PC-9 (cell line): Measurements from ENCODE around the gene CPNE9. TPM values are rescaled to one million over a fixed set of nuclear protein-coding genes. Genes with fewer than 3 reads are reported as not detected.

Experiments used
- BruUV-seq: library from RNA; stranded (reverse); fragments of 400-500 nt; replicated peaks from 2 replicates; lab custom pipeline; 2021; lab: Mats Ljungman, UMichigan
- CTCF ChIA-PET: fragments of 300-600 bp; sonication (Branson Sonifier 250); formaldehyde crosslinking; loops from one replicate; lab custom pipeline; 2022; ENCODE audit warnings: antibody characterized with exemption; lab: Charles Lee
- POLR2A ChIA-PET: fragments of 300-600 bp; sonication (Branson Sonifier 250); formaldehyde crosslinking; loops from one replicate; lab custom pipeline; 2022; ENCODE audit warnings: antibody characterized with exemption; ENCODE audit not compliant: unreplicated experiment; lab: Charles Lee
- DNase-seq, 2 experiments: peaks; one replicate each; pipeline versions ENCODE4 v3.0.0 to v3.0.0-alpha.2; 2015 to 2022; ENCODE audit warnings: mixed read lengths in 1 of 2
- H2AFZ ChIP-seq: fragments of 200-600 bp; sonication (generic); 2 replicates; pipeline ENCODE4 v1.8.1; 2017; ENCODE audit warnings: antibody characterized with exemption
- H3F3A ChIP-seq: fragments of 200-600 bp; sonication (generic); 2 replicates; pipeline ENCODE4 v1.8.1; 2017; ENCODE audit warnings: antibody characterized with exemption, mild to moderate bottlenecking, low read depth; ENCODE audit not compliant: insufficient read depth
- H3K27ac ChIP-seq: fragments of 200-600 bp; sonication (generic); 2 replicates; pipeline ENCODE4 v1.6.1; 2016; ENCODE audit warnings: mixed run types
- H3K27me3 ChIP-seq: fragments of 200-600 bp; sonication (generic); 2 replicates; pipeline ENCODE4 v1.6.1; 2016; ENCODE audit warnings: low read depth, mixed run types; ENCODE audit not compliant: insufficient read depth
- H3K36me3 ChIP-seq: fragments of 200-600 bp; sonication (generic); 2 replicates; pipeline ENCODE4 v1.6.1; 2016; ENCODE audit warnings: low read depth, mixed run types
- H3K4me1 ChIP-seq: fragments of 200-600 bp; sonication (generic); replicated peaks from 2 replicates; pipeline ENCODE4 v1.6.1; 2016; ENCODE audit warnings: mixed run types; ENCODE audit not compliant: insufficient read depth
- H3K4me2 ChIP-seq: fragments of 200-600 bp; sonication (generic); 2 replicates; pipeline ENCODE4 v1.6.1; 2017; ENCODE audit warnings: mixed run types
- H3K4me3 ChIP-seq: fragments of 200-600 bp; sonication (generic); 2 replicates; pipeline ENCODE4 v1.6.1; 2016; ENCODE audit warnings: mixed run types
- H3K79me2 ChIP-seq: fragments of 200-600 bp; sonication (generic); 2 replicates; pipeline ENCODE4 v1.6.1; 2017; ENCODE audit warnings: low read depth, mixed run types
- H3K9me2 ChIP-seq: fragments of 200-600 bp; sonication (generic); 2 replicates; pipeline ENCODE4 v1.8.1; 2017; ENCODE audit warnings: mild to moderate bottlenecking; ENCODE audit not compliant: insufficient read depth
- H3K9me3 ChIP-seq: fragments of 200-600 bp; sonication (generic); 2 replicates; pipeline ENCODE4 v1.8.1; 2016; ENCODE audit warnings: low read depth; ENCODE audit not compliant: insufficient read depth
- H4K20me1 ChIP-seq: fragments of 200-600 bp; sonication (generic); 2 replicates; pipeline ENCODE4 v1.8.1; 2017; ENCODE audit not compliant: insufficient read depth
- EZH2 ChIP-seq: fragments of 200-600 bp; sonication (generic); IDR thresholded peaks from 2 replicates; pipeline ENCODE4 v1.8.0; 2017; ENCODE audit warnings: antibody characterized with exemption, low read depth
- intact Hi-C: fragments of 100-400 bp; cut with micrococcal nuclease; formaldehyde crosslinking; loops from one replicate; pipeline ENCODE4 v1.10.0; 2022; ENCODE audit not compliant: unreplicated experiment
- total RNA-seq: library from RNA; stranded (reverse); gene quantifications from 2 replicates; pipeline ENCODE4 v1.2.3, GENCODE V29; 2021
- TF ChIP-seq, protein P1 (sequence below): fragments of 200-600 bp; sonication (generic); conservative IDR thresholded peaks from 2 replicates; pipeline ENCODE4 v1.6.1; 2017; ENCODE audit warnings: mixed run types, antibody characterized with exemption, mild to moderate bottlenecking, moderate library complexity

The CPNE9 gene
- total RNA-seq, 1 experiment from 2014 or later, result not detected

DNA sequence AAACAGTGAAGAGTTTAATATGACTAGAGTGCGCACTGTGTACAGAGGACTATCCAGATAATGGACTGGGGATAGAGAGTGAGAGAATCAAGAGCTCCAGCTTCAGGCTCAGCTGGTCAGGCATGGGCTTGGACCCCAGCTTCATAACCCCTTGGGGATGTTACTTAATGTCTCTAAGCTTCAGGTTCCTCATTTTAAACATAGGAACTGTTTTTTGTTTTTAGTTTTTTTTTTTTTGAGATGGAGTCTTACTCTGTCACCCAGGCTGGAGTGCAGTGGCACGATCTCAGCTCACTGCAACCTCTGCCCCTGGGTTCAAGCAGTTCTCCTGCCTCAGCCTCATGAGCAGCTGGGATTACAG lies 18.0 kb downstream of the CPNE9 start:
- Histone ChIP-seq H3F3A (no peaks in the 10 kb centered on the region), H3K4me1 (no peaks in the 10 kb centered on the region), H3K27me3 (peaks cover 34% of the 10 kb centered on the region), H3K4me3 (no peak overlapping the region), H3K36me3 (no peaks in the 10 kb centered on the region), H3K79me2 (no peaks in the 10 kb centered on the region), H2AFZ (no peak overlapping the region), H4K20me1 (no peaks in the 10 kb centered on the region), H3K9me3 (no peaks in the 10 kb centered on the region), H3K27ac (no peak overlapping the region), H3K9me2 (no peaks in the 10 kb centered on the region), H3K4me2 (no peak overlapping the region)
- no TSS peak for BruUV-seq
- no peak for TF ChIP-seq EZH2
- TF ChIP-seq, protein P1, sequence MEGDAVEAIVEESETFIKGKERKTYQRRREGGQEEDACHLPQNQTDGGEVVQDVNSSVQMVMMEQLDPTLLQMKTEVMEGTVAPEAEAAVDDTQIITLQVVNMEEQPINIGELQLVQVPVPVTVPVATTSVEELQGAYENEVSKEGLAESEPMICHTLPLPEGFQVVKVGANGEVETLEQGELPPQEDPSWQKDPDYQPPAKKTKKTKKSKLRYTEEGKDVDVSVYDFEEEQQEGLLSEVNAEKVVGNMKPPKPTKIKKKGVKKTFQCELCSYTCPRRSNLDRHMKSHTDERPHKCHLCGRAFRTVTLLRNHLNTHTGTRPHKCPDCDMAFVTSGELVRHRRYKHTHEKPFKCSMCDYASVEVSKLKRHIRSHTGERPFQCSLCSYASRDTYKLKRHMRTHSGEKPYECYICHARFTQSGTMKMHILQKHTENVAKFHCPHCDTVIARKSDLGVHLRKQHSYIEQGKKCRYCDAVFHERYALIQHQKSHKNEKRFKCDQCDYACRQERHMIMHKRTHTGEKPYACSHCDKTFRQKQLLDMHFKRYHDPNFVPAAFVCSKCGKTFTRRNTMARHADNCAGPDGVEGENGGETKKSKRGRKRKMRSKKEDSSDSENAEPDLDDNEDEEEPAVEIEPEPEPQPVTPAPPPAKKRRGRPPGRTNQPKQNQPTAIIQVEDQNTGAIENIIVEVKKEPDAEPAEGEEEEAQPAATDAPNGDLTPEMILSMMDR, result no peak
- DNase-seq, result no peak
- CTCF ChIA-PET, result no interaction called here
- POLR2A ChIA-PET, result interaction anchor here (0.6 kb wide), 2 partner anchors 21 to 339 kb away, joined by 3 to 4 read pairs; no protein-coding TSS in a partner anchor
- intact Hi-C loops, result no loop called here

DNA sequence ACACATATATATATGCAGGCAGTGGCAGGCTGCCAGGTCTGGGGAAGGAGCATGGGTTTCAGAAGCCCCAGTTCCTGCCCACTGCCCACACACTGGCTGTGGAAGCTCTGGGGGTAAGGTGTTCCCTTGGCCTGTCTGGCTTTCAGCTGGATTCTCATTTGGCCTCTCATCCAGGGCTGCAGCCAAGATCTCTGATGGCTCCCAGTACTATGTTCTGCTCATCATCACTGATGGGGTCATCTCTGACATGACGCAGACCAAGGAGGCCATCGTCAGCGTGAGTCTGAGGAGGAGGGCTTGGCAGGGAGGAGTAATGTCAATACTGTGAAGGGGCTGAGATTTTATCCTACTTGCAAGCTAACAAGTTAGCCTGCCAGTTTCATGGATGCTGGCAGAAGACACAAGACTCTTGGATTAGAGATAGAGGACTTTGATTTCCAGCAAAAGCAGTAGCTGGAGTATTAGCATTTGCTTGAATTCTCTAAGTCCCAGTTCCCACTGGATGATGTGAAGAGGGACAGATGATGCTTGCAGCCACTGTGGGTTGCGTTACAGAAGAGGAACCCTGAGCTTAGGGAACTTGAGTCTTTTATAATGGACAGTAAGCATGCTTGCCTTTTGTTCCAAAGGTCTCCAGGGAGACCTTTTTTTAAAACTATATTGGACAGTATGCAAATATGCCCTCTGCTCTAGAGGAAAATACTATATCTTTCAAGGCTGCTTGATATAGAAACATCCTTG lies 22.3 kb downstream of the CPNE9 start:
- POLR2A ChIA-PET, result no interaction called here
- Histone ChIP-seq H3K9me3 (no peaks in the 10 kb centered on the region), H3K79me2 (no peaks in the 10 kb centered on the region), H3K36me3 (no peaks in the 10 kb centered on the region), H3K9me2 (no peaks in the 10 kb centered on the region), H4K20me1 (no peaks in the 10 kb centered on the region), H3K27ac (no peak overlapping the region), H3K27me3 (peaks cover 15% of the 10 kb centered on the region; the same call in 1 of the 2 replicates), H2AFZ (no peak overlapping the region), H3K4me2 (no peak overlapping the region), H3K4me1 (peaks cover 5% of the 10 kb centered on the region; the same call in 1 of the 2 replicates), H3K4me3 (no peak overlapping the region), H3F3A (peaks cover 9% of the 10 kb centered on the region; the same call in 1 of the 2 replicates)
- DNase-seq, result no peak
- CTCF ChIA-PET, result interaction anchor here (1.1 kb wide), 1 partner anchor 11 kb away, joined by 4 read pairs; no protein-coding TSS in a partner anchor
- TF ChIP-seq, protein P1, result no peak
- TF ChIP-seq EZH2, result no peak
- no TSS peak for BruUV-seq
- intact Hi-C loops, result no loop called here

DNA sequence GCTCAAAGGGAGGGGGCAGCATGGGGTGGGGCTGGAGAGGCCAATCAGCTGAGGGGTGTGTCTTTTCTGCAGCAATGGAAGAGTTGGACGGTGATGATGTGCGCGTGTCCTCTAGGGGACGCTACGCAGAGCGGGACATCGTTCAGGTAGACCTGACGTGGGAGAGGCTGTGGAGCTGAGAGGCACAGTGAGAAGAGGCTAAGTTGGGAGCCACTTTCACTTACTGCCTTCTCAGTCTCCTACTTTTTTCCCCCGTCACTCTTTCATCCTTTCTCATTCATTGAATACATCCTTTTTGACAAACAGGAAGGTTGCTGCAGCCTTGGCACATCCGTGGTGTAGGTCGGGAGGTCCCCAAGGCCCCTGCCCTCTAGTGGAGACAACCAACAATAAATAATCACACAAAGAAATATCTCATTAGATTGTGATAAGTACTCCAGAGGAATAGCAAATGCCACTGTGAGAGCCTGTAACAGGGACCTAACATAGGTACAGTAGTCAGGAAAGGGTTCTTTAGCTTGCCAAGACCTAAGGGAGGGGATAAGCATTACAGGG lies 23.5 kb downstream of the CPNE9 start:
- Histone ChIP-seq H3K4me1 (peaks cover 5% of the 10 kb centered on the region; the same call in 1 of the 2 replicates), H3K27me3 (peaks cover 4% of the 10 kb centered on the region; the same call in 1 of the 2 replicates), H3K36me3 (no peaks in the 10 kb centered on the region), H3K79me2 (peaks cover 5% of the 10 kb centered on the region), H3K4me3 (no peak overlapping the region), H2AFZ (no peak overlapping the region), H4K20me1 (no peaks in the 10 kb centered on the region), H3F3A (peaks cover 9% of the 10 kb centered on the region; the same call in 1 of the 2 replicates), H3K4me2 (no peak overlapping the region), H3K9me2 (no peaks in the 10 kb centered on the region), H3K9me3 (no peaks in the 10 kb centered on the region), H3K27ac (no peak overlapping the region)
- ChIA-PET POLR2A (no interaction called here), CTCF (interaction anchor here (1.1 to 1.2 kb wide), 2 partner anchors 11 to 12 kb away, joined by 3 to 4 read pairs; no protein-coding TSS in a partner anchor)
- no peak for TF ChIP-seq EZH2
- TF ChIP-seq, protein P1, result peak; percentile 63
- DNase-seq, result no peak
- no TSS peak for BruUV-seq
- intact Hi-C loops, result no loop called here
